Endothelial cell of umbilical vein (primary cell): Measurements from ENCODE around the gene ORM2. TPM values are rescaled to one million over a fixed set of nuclear protein-coding genes. Genes with fewer than 3 reads are reported as not detected.

Experiments used
- BruUV-seq: library from RNA; stranded (reverse); fragments of 400-500 nt; replicated peaks from 2 replicates; lab custom pipeline; 2021; lab: Mats Ljungman, UMichigan
- CTCF ChIA-PET: fragments of 300-600, 350-600 bp; sonication (Branson Sonifier 250); formaldehyde crosslinking; loops from one replicate; lab custom pipeline; 2021; ENCODE audit warnings: antibody characterized with exemption, inconsistent platforms; lab: Charles Lee
- POLR2A ChIA-PET: fragments of 300-600, 350-600 bp; sonication (Branson Sonifier 250); formaldehyde crosslinking; loops from one replicate; lab custom pipeline; 2021; ENCODE audit warnings: antibody characterized with exemption, inconsistent platforms; lab: Charles Lee
- DNase-seq: peaks from one replicate; pipeline ENCODE4 v3.0.0-alpha.2; 2011; ENCODE audit warnings: low read depth, low spot score
- FAIRE-seq: peaks from 2 replicates; lab custom pipeline; 2011; peaks lifted over from hg19 to GRCh38; lab: Jason Lieb, UNC
- H2AFZ ChIP-seq: 2 replicates; pipeline ENCODE4 v1.6.0; 2012; ENCODE audit warnings: low read depth, low read length, control low read depth, inconsistent platforms
- H3K27ac ChIP-seq: 2 replicates; pipeline ENCODE4 v1.5.1; 2011; ENCODE audit warnings: low read depth, mild to moderate bottlenecking, control low read depth, low read length, moderate library complexity; ENCODE audit not compliant: insufficient read depth
- H3K27me3 ChIP-seq, 2 experiments: 2 replicates each; pipeline versions ENCODE4 v1.6.0 to v1.6.1; 2011; ENCODE audit warnings: low read length in 2 of 2, mixed read lengths in 1 of 2; ENCODE audit not compliant: control insufficient read depth in 2 of 2, insufficient read depth in 2 of 2
- H3K36me3 ChIP-seq, 2 experiments: 2 replicates in 1 of 2; 3 replicates in 1 of 2; pipeline ENCODE4 v1.5.1; 2011; ENCODE audit warnings: low read length in 2 of 2, mild to moderate bottlenecking in 1 of 2, moderate library complexity in 1 of 2; ENCODE audit not compliant: control insufficient read depth in 2 of 2, insufficient read depth in 2 of 2; ENCODE audit errors: extremely low read depth in 1 of 2
- H3K4me1 ChIP-seq: 3 replicates; pipeline ENCODE4 v1.5.1; 2011; ENCODE audit warnings: mild to moderate bottlenecking, low read length; ENCODE audit not compliant: control insufficient read depth, insufficient read depth; ENCODE audit errors: extremely low read depth
- H3K4me2 ChIP-seq: 2 replicates; pipeline ENCODE4 v1.6.1; 2011; ENCODE audit warnings: low read length, control low read depth, mixed read lengths; ENCODE audit not compliant: insufficient read depth
- H3K4me3 ChIP-seq, 3 experiments: fragments of 200-600 bp in 1 of 3; sonication (generic), shearing (Covaris generic) in 1 of 3; replicated peaks in 1 of 3; 2 replicates each; pipeline ENCODE4 v1.5.1; 2011 to 2016; ENCODE audit warnings: control low read depth in 3 of 3, low read length in 3 of 3, mild to moderate bottlenecking in 2 of 3, inconsistent platforms in 1 of 3, low read depth in 1 of 3, moderate library complexity in 1 of 3; ENCODE audit not compliant: insufficient read depth in 1 of 3
- H3K79me2 ChIP-seq: 2 replicates; pipeline ENCODE4 v1.6.0; 2012; ENCODE audit warnings: low read length, inconsistent platforms; ENCODE audit not compliant: control insufficient read depth, insufficient read depth
- H3K9ac ChIP-seq: replicated peaks from 2 replicates; pipeline ENCODE3; 2011; ENCODE audit warnings: low read length, control low read depth; ENCODE audit not compliant: insufficient read depth; ENCODE audit errors: extremely low read depth
- H3K9me1 ChIP-seq: replicated peaks from 3 replicates; pipeline ENCODE4 v1.6.0; 2011; ENCODE audit warnings: mild to moderate bottlenecking, low read length; ENCODE audit not compliant: control insufficient read depth, insufficient read depth; ENCODE audit errors: extremely low read depth
- H3K9me3 ChIP-seq: replicated peaks from 2 replicates; pipeline ENCODE4 v1.5.1; 2012; ENCODE audit warnings: low read length, inconsistent platforms; ENCODE audit not compliant: control insufficient read depth, insufficient read depth
- H4K20me1 ChIP-seq: replicated peaks from 2 replicates; pipeline ENCODE3; 2011; ENCODE audit warnings: mild to moderate bottlenecking, low read length; ENCODE audit not compliant: control insufficient read depth, insufficient read depth; ENCODE audit errors: extremely low read depth
- EZH2 ChIP-seq: IDR thresholded peaks from 2 replicates; pipeline ENCODE4 v1.6.1; 2012; ENCODE audit warnings: borderline replicate concordance, low read depth, mild to moderate bottlenecking, moderate library complexity, low read length, inconsistent platforms; ENCODE audit not compliant: severe bottlenecking
- FOS ChIP-seq: IDR thresholded peaks from 2 replicates; pipeline ENCODE4 v1.6.1; 2011; ENCODE audit warnings: mild to moderate bottlenecking, low read length, moderate library complexity, borderline replicate concordance; ENCODE audit not compliant: insufficient read depth
- GATA2 ChIP-seq: IDR thresholded peaks from 2 replicates; pipeline ENCODE4 v1.7.0; 2011; ENCODE audit warnings: low read depth, mild to moderate bottlenecking, moderate library complexity, mixed read lengths, low read length; ENCODE audit not compliant: insufficient read length, insufficient read depth
- JUN ChIP-seq: IDR thresholded peaks from 2 replicates; pipeline ENCODE4 v1.6.1; 2011; ENCODE audit warnings: borderline replicate concordance, low read depth; ENCODE audit not compliant: insufficient read length, insufficient read depth
- MYC ChIP-seq: IDR thresholded peaks from one replicate; pipeline ENCODE4 v1.6.1; 2011; ENCODE audit warnings: mild to moderate bottlenecking, low read depth, low read length
- POLR2A ChIP-seq: IDR thresholded peaks from 2 replicates; pipeline ENCODE4 v1.6.1; 2012; ENCODE audit warnings: low read depth, mild to moderate bottlenecking, control low read depth, low read length
- POLR2AphosphoS5 ChIP-seq: IDR thresholded peaks from 2 replicates; pipeline ENCODE4 v1.6.1; 2012; ENCODE audit warnings: low read depth, mild to moderate bottlenecking, control low read depth, low read length, moderate library complexity; ENCODE audit not compliant: insufficient read depth
- dilution Hi-C: fragments of 300-500 bp; cut with MboI; formaldehyde crosslinking; loops from one replicate; pipeline ENCODE4 v1.15.0; 2019; ENCODE audit warnings: low sequenced_read_pairs; ENCODE audit not compliant: extremely low pct_ligation_motif_present
- intact Hi-C: fragments of 100-400 bp; cut with micrococcal nuclease; formaldehyde crosslinking; loops from one replicate; pipeline ENCODE4 v1.10.0; 2022
- polyA plus RNA-seq, 4 experiments: library from polyadenylated mRNA; depleted of rRNA in 3 of 4; stranded (reverse) in 3 of 4; unstranded in 1 of 4; fragments of >200 nt; gene quantifications; 2 replicates each; pipeline versions ENCODE4 v1.2.1 to v1.2.3, GENCODE V29; 2011 to 2012; ENCODE audit warnings: missing spikeins in 1 of 4
- total RNA-seq: library from RNA; stranded (reverse); gene quantifications from 2 replicates; pipeline ENCODE4 v1.2.3, GENCODE V29; 2021
- TF ChIP-seq, protein P1 (sequence below), 2 donors: IDR thresholded peaks; 1 replicate in 1 of 2; 2 replicates in 1 of 2; pipeline ENCODE4 v1.5.1; 2011; ENCODE audit warnings: low read length in 2 of 2, mild to moderate bottlenecking in 2 of 2, moderate library complexity in 2 of 2, control low read depth in 1 of 2, inconsistent platforms in 1 of 2, low read depth in 1 of 2; ENCODE audit not compliant: insufficient read depth in 1 of 2; ENCODE audit errors: extremely low read depth in 1 of 2
- TF ChIP-seq, protein P2 (sequence below): IDR thresholded peaks from 2 replicates; pipeline ENCODE4 v1.6.1; 2011; ENCODE audit not compliant: insufficient read depth, insufficient read length

Gene ORM2
- total and polyA plus RNA-seq, 2 donors (not counting 3 experiments of a cell fraction or from before 2014, with no cell fraction given), result not detected

DNA sequence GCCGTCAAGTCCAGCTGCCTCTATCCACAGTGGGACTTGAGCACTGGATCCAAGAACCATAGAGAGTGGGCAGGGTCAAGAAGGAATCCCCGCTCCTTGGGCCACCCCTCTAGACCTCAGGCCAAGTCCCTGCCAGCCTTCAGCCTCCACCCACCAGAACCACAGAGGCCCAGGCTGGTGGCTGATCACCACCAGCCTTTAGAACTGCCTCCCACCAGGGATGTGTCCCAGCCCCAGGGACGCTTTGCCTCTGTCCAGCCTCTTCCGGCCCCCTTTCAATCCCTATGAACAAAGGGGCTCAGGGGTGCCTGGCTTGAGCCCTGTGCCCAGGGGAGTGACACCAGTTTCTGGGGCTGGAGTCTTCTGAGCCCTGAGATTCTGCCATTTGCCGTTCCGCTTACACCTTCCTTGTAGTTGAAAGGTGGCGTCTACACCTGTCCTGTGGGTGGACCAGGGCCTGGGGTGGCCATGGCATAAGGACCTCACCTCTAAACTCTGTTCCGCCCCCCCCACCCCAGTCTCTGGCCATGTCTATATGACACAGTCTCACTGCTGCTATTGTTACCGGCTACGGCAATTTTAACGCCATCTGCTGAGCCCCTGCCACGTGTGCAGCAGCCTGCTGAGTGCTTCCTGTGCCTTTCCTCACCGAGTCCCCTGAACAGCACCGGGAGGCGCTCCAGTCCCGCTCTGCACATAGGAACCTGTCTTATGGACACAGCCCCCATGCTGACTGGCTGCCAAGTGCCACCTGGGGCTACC, 42.5 kb upstream of the ORM2 start:
- Histone ChIP-seq H3K4me2 (no peak overlapping the region), H3K9ac (no peak overlapping the region), H3K9me3 (no peaks in the 10 kb centered on the region), H2AFZ (no peak overlapping the region), H3K36me3 (peaks cover 0 to 4% of the 10 kb centered on the region in 2 experiments), H4K20me1 (no peaks in the 10 kb centered on the region), H3K9me1 (no peaks in the 10 kb centered on the region), H3K79me2 (no peaks in the 10 kb centered on the region), H3K4me3 (no peak overlapping the region), H3K4me1 (no peaks in the 10 kb centered on the region), H3K27me3 (no peaks in the 10 kb centered on the region), H3K27ac (no peak overlapping the region)
- BruUV-seq, result no TSS peak
- dilution Hi-C loops (loop anchor here (25.0 kb wide), 1 partner anchor 200 kb away; the partner anchor contains the start of genes AMBP and KIF12), intact Hi-C loops (loop anchor here (5.0 kb wide), 2 partner anchors 50 to 65 kb away; no protein-coding TSS in a partner anchor)
- no peak for FAIRE-seq
- ChIA-PET POLR2A (no interaction called here), CTCF (interaction anchor here (1.2 to 5.3 kb wide), 7 partner anchors 48 to 205 kb away, joined by 3 to 277 read pairs (median 13); partner anchors contain the start of gene COL27A1)
- TF ChIP-seq POLR2AphosphoS5, result no peak
- no peak for TF ChIP-seq JUN
- TF ChIP-seq FOS, result no peak
- TF ChIP-seq, protein P1, sequence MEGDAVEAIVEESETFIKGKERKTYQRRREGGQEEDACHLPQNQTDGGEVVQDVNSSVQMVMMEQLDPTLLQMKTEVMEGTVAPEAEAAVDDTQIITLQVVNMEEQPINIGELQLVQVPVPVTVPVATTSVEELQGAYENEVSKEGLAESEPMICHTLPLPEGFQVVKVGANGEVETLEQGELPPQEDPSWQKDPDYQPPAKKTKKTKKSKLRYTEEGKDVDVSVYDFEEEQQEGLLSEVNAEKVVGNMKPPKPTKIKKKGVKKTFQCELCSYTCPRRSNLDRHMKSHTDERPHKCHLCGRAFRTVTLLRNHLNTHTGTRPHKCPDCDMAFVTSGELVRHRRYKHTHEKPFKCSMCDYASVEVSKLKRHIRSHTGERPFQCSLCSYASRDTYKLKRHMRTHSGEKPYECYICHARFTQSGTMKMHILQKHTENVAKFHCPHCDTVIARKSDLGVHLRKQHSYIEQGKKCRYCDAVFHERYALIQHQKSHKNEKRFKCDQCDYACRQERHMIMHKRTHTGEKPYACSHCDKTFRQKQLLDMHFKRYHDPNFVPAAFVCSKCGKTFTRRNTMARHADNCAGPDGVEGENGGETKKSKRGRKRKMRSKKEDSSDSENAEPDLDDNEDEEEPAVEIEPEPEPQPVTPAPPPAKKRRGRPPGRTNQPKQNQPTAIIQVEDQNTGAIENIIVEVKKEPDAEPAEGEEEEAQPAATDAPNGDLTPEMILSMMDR (IDR thresholded peaks at IDR 0.05; ENCODE audit: extremely low read depth in 1 of 2, insufficient read depth in 1 of 2, low read depth in 1 of 2, low read length in 2 of 2), result no peak
- no peak for TF ChIP-seq GATA2
- no peak for TF ChIP-seq EZH2
- TF ChIP-seq MYC, result no peak
- TF ChIP-seq, protein P2, sequence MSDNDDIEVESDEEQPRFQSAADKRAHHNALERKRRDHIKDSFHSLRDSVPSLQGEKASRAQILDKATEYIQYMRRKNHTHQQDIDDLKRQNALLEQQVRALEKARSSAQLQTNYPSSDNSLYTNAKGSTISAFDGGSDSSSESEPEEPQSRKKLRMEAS, result no peak
- no peak for TF ChIP-seq POLR2A
- DNase-seq, result no peak
